ENCODE data around the gene NAP1L2.
"Not testable (repeated sequence)": the region's sequence is repeated elsewhere in the genome, so short reads cannot be mapped to it uniquely, and the experiment has no call there.

The NAP1L2 gene, protein sequence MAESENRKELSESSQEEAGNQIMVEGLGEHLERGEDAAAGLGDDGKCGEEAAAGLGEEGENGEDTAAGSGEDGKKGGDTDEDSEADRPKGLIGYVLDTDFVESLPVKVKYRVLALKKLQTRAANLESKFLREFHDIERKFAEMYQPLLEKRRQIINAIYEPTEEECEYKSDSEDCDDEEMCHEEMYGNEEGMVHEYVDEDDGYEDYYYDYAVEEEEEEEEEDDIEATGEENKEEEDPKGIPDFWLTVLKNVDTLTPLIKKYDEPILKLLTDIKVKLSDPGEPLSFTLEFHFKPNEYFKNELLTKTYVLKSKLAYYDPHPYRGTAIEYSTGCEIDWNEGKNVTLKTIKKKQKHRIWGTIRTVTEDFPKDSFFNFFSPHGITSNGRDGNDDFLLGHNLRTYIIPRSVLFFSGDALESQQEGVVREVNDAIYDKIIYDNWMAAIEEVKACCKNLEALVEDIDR

DNA sequence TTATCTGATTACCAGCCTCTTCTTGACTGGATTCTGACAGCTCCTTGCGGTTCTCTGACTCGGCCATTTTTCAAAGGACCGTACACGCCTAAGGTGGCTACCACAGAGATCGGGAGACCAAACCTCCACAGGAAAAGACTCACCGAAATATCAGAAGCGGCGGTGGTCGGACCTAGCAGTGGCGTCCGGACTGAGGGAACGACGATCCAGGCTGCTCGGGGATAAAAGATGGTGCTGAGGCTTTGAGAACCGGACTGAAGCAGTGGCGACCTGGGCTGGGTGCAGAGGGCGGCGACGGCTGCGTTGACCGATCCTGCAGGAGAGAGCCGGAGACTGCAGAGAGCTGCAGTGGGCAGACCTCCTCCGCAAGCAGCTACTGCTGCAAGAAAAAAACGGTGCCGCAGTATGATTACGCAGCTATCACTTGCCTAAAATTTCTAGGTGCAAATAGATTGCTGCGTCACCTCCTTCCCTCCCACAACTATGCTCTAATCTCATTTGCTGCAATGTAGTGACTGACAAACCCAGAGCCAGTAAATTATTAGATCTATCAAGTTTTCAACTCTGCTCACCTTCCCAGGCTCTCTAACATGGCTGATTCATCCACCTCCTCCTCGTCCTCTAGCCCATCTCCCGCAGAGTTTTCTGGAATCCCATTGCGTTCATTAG, at the start of gene NAP1L2:
NAP1L2 (minus strand) TSS at position 426 of the 669 bp plus-strand sequence; CDS start at position 67, 359 bp downstream.
- Mint-ChIP-seq H3K4me1 (ENCODE audit: low read depth) (peaks cover 19% of the 10 kb centered on the region), H3K36me3 (ENCODE audit: low read depth) (no peaks in the 10 kb centered on the region), H3K27me3 (peaks cover 55% of the 10 kb centered on the region), H3K4me3 (peak within 1 kb of the TSS; percentile 80), H3K27ac (peak within 1 kb of the TSS; percentile 82), H3K9me3 (no peaks in the 10 kb centered on the region)
- DNase-seq, result peak; percentile 49

DNA sequence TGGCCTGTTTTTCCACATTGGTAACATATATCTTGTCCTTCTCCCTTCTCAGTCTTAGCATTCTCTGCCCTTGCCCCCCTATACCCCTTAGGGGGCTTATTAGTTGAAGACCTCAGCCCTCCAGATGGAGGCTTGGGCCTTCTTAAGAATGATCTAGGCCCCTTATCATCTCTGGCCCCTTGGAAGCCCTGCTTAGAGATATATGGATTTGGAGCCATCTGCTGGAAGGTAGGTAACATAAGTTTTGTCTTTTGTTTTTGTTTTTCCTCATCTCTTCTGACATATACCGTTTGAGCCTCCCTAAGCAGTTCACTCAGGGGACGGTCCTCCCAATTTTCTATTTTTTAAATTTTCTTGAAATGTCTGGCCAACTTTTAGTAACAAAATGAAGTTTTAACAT, 48.3 kb upstream of the NAP1L2 start:
- Mint-ChIP-seq H3K27me3 (peaks cover 78% of the 10 kb centered on the region), H3K27ac (no peak overlapping the region), H3K4me3 (no peak overlapping the region), H3K4me1 (ENCODE audit: low read depth) (no peaks in the 10 kb centered on the region), H3K36me3 (ENCODE audit: low read depth) (no peaks in the 10 kb centered on the region), H3K9me3 (no peaks in the 10 kb centered on the region)
- no peak for DNase-seq

GRCh38 chrX:73239242-73239641, 24.6 kb upstream of the NAP1L2 start:
- Mint-ChIP-seq H3K27me3 (peaks cover 54% of the 10 kb centered on the region), H3K36me3 (ENCODE audit: low read depth) (no peaks in the 10 kb centered on the region), H3K4me3 (no peak overlapping the region), H3K4me1 (ENCODE audit: low read depth) (no peaks in the 10 kb centered on the region), H3K27ac (no peak overlapping the region), H3K9me3 (no peaks in the 10 kb centered on the region)
- no peak for DNase-seq

DNA sequence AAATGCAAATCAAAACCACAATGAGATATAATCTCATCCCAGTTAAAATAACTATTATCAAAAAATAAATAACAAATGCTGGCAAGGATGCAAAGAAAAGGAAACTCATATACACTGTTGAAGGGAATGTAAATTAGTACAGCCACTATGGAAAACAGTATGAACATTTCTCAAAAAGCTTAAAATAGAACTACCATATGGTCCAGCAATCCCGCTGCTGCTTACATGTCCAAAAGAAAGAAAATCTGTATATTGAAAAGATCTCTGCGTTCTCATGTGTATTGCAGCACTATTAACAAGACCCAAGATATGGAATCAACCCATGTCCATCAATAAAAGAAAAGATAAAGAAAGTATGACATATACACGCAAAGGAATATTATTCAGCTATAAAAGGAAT, 3.0 kb upstream of the NAP1L2 start:
- H3K4me3 Mint-ChIP-seq, result no peak overlapping the region
- H3K9me3 Mint-ChIP-seq, result peaks cover 6% of the 10 kb centered on the region
- H3K4me1 Mint-ChIP-seq (ENCODE audit: low read depth), result peaks cover 16% of the 10 kb centered on the region
- DNase-seq, result no peak
- H3K27me3 Mint-ChIP-seq, result peaks cover 45% of the 10 kb centered on the region
- no peaks in the 10 kb centered on the region for H3K36me3 Mint-ChIP-seq (ENCODE audit: low read depth)
- H3K27ac Mint-ChIP-seq, result no peak overlapping the region

DNA sequence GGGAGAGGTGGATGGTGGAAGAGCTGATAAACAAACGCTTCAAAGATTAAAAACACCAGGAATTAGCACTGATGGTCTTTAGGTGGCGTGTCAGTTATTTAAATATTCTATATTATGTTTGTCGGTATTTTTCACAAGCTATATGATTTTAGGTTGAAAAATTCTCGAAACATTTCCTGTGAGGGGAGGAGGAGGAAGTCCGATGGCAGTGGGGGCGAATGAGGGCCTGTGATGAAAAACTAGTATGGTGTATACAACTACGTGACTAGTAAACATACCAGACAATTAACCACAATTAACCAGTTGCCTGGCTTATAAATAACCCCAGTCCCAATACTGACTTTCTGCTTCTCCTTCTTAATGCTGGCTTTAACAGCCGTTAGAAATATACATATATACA, 595 bp upstream of the NAP1L2 start:
- no peak for DNase-seq
- Mint-ChIP-seq H3K4me1 (ENCODE audit: low read depth) (peaks cover 19% of the 10 kb centered on the region), H3K9me3 (no peaks in the 10 kb centered on the region), H3K27me3 (peaks cover 52% of the 10 kb centered on the region), H3K36me3 (ENCODE audit: low read depth) (no peaks in the 10 kb centered on the region), H3K27ac (peak overlapping the region; percentile 82), H3K4me3 (peak overlapping the region; percentile 80)

- no peaks in the 10 kb centered on the region for H3K36me3 Mint-ChIP-seq (ENCODE audit: low read depth)
- H3K9me3 Mint-ChIP-seq, result no peaks in the 10 kb centered on the region
- H3K27me3 Mint-ChIP-seq, result peaks cover 55% of the 10 kb centered on the region
- peak overlapping the region; percentile 44 for H3K27ac Mint-ChIP-seq
- peaks cover 19% of the 10 kb centered on the region for H3K4me1 Mint-ChIP-seq (ENCODE audit: low read depth)
- DNase-seq, result no peak
- peak overlapping the region; percentile 80 for H3K4me3 Mint-ChIP-seq
Measured at GRCh38 chrX:73213734-73214425, 771 bp downstream of the NAP1L2 start.

DNA sequence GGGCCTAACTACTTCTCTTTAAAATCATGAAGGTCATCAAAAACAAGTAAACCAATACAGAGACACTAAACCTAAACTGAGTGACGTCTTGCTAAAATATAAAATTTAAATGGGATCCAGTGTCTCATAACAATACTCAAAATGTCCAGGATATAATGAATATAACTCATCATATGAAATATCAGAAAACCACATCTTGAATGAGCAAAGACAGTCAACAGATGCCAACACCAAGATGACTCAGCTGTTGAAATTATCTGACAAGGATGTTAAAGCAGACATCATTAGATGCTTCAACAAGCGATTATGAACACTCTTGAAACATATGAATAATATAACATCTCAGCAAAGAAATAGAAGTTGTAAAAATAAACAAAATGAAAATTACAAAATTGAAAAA, 8.3 kb downstream of the NAP1L2 start:
- Mint-ChIP-seq H3K27me3 (peaks cover 61% of the 10 kb centered on the region), H3K4me1 (ENCODE audit: low read depth) (no peaks in the 10 kb centered on the region), H3K4me3 (no peak overlapping the region), H3K27ac (no peak overlapping the region), H3K36me3 (ENCODE audit: low read depth) (no peaks in the 10 kb centered on the region), H3K9me3 (peaks cover 8% of the 10 kb centered on the region)
- no peak for DNase-seq

DNA sequence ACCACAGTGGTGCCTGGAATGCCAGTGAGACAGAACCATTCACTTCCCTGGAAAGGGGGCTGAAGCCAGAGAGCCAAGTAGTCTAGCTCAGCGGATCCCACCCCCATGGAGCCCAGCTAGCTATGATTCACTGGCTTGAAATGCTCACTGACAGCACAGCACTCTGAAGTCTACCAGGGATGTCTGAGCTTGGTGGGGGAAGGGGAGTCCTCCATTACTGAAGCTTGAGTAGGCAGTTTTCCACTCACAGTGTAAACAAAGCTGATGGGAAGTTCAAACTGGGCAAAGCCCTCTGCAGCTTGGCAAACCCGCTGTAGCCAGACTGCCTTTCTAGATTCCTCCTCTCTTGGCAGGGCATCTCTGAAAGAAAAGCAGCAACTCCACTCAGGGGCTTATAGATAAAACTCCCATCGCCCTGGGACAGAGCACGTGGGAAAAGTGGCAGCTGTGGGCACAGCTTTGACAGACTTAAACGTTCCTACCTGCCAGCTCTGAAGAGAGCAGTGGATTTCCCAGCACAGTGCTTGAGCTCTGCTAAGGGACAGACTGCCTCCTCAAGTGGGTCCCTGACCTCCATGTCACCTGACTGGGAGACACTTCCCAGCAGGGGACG, 32.0 kb downstream of the NAP1L2 start:
- no peaks in the 10 kb centered on the region for H3K36me3 Mint-ChIP-seq (ENCODE audit: low read depth)
- no peak overlapping the region for H3K27ac Mint-ChIP-seq
- H3K4me3 Mint-ChIP-seq, result no peak overlapping the region
- peaks cover 64% of the 10 kb centered on the region for H3K27me3 Mint-ChIP-seq
- peaks cover 3% of the 10 kb centered on the region for H3K9me3 Mint-ChIP-seq
- H3K4me1 Mint-ChIP-seq (ENCODE audit: low read depth), result no peaks in the 10 kb centered on the region
- no peak for DNase-seq

GRCh38 chrX:73168945-73169344, 45.7 kb downstream of the NAP1L2 start:
- not testable (repeated sequence) for H3K27ac Mint-ChIP-seq; H3K4me1 Mint-ChIP-seq (ENCODE audit: low read depth); H3K36me3 Mint-ChIP-seq (ENCODE audit: low read depth); H3K9me3 Mint-ChIP-seq; DNase-seq; H3K4me3 Mint-ChIP-seq
- H3K27me3 Mint-ChIP-seq, result peaks cover 74% of the 10 kb centered on the region

Data from activated T-cell treated with anti-CD3 and anti-CD28 coated beads, Interleukin-2, amount 50 U/mL, for 24 hours (primary cell).